KMS-11 (cell line): ENCODE data around the gene HES2.
"Not testable (repeated sequence)": the region's sequence is repeated elsewhere in the genome, so short reads cannot be mapped to it uniquely, and the experiment has no call there.

ENCODE experiments used
- H2AFZ ChIP-seq: fragments of 200-600 bp; sonication (generic); 2 replicates; pipeline ENCODE4 v1.6.1; 2016; ENCODE audit warnings: antibody characterized with exemption, mixed run types, low read depth
- H3K27ac ChIP-seq: fragments of 200-600 bp; sonication (generic); 2 replicates; pipeline ENCODE4 v1.6.1; 2016; ENCODE audit warnings: mild to moderate bottlenecking, mixed run types
- H3K27me3 ChIP-seq: fragments of 200-600 bp; sonication (generic); 2 replicates; pipeline ENCODE4 v1.6.1; 2017; ENCODE audit warnings: mild to moderate bottlenecking, low read depth, mixed run types, moderate library complexity; ENCODE audit not compliant: insufficient read depth
- H3K36me3 ChIP-seq: fragments of 200-600 bp; sonication (generic); 2 replicates; pipeline ENCODE4 v1.6.1; 2017; ENCODE audit warnings: mild to moderate bottlenecking, mixed run types; ENCODE audit not compliant: insufficient read depth
- H3K4me1 ChIP-seq: fragments of 200-600 bp; sonication (generic); 2 replicates; pipeline ENCODE4 v1.6.1; 2016; ENCODE audit warnings: mild to moderate bottlenecking, low read depth, mixed run types; ENCODE audit not compliant: poor library complexity, severe bottlenecking
- H3K4me2 ChIP-seq: fragments of 200-600 bp; sonication (generic); 2 replicates; pipeline ENCODE4 v1.7.0; 2016; ENCODE audit warnings: mild to moderate bottlenecking, mixed run types
- H3K4me3 ChIP-seq: fragments of 200-600 bp; sonication (generic); IDR thresholded peaks from 2 replicates; pipeline ENCODE4 v1.6.1; 2017; ENCODE audit warnings: low read depth, low read length, mixed read lengths; ENCODE audit not compliant: insufficient read depth
- H3K79me2 ChIP-seq: fragments of 200-600 bp; sonication (generic); 2 replicates; pipeline ENCODE4 v1.6.1; 2016; ENCODE audit warnings: low read depth, mixed run types; ENCODE audit not compliant: insufficient read depth
- H3K9ac ChIP-seq: fragments of 200-600 bp; sonication (generic); 2 replicates; pipeline ENCODE4 v1.6.1; 2016; ENCODE audit warnings: mild to moderate bottlenecking, mixed run types
- H4K20me1 ChIP-seq: fragments of 200-600 bp; sonication (generic); 2 replicates; pipeline ENCODE4 v1.6.1; 2016; ENCODE audit warnings: mild to moderate bottlenecking, mixed run types; ENCODE audit not compliant: insufficient read depth
- CTCF ChIP-seq: fragments of 200-600 bp; sonication (generic); conservative IDR thresholded peaks from 2 replicates; pipeline ENCODE4 v1.6.1; 2017; ENCODE audit warnings: low read depth, mild to moderate bottlenecking, antibody characterized with exemption, low read length, moderate library complexity, mixed read lengths

Gene HES2

GRCh38 chr1:6454856-6455751 is 35.4 kb upstream of the HES2 start:
- H3K27ac ChIP-seq = no peak overlapping the region
- no peak overlapping the region for H3K4me2 ChIP-seq
- no peaks in the 10 kb centered on the region for H3K4me1 ChIP-seq
- TF ChIP-seq CTCF = no peak
- no peaks in the 10 kb centered on the region for H3K79me2 ChIP-seq
- H3K4me3 ChIP-seq = no peak overlapping the region
- H3K36me3 ChIP-seq = no peaks in the 10 kb centered on the region
- H4K20me1 ChIP-seq = no peaks in the 10 kb centered on the region
- H3K9ac ChIP-seq = no peak overlapping the region
- peaks cover 74% of the 10 kb centered on the region for H3K27me3 ChIP-seq
- no peak overlapping the region for H2AFZ ChIP-seq

GRCh38 chr1:6453895-6454855 is 34.5 kb upstream of the HES2 start:
- not testable (repeated sequence) for H3K4me1 ChIP-seq, H3K9ac ChIP-seq, H3K4me2 ChIP-seq, H4K20me1 ChIP-seq, H3K79me2 ChIP-seq, H3K4me3 ChIP-seq, H3K27ac ChIP-seq, H2AFZ ChIP-seq, H3K36me3 ChIP-seq
- H3K27me3 ChIP-seq = peaks cover 77% of the 10 kb centered on the region

GRCh38 chr1:6450943-6451373 is 31.2 kb upstream of the HES2 start:
- H4K20me1 ChIP-seq = no peaks in the 10 kb centered on the region
- H3K27me3 ChIP-seq = peaks cover 76% of the 10 kb centered on the region
- H3K4me1 ChIP-seq = no peaks in the 10 kb centered on the region
- no peak for TF ChIP-seq CTCF
- H3K9ac ChIP-seq = no peak overlapping the region
- no peak overlapping the region for H3K4me2 ChIP-seq
- H3K27ac ChIP-seq = no peak overlapping the region
- H3K36me3 ChIP-seq = no peaks in the 10 kb centered on the region
- no peak overlapping the region for H3K4me3 ChIP-seq
- no peak overlapping the region for H2AFZ ChIP-seq
- no peaks in the 10 kb centered on the region for H3K79me2 ChIP-seq

- not testable (repeated sequence) for H3K79me2 ChIP-seq, H2AFZ ChIP-seq, H3K9ac ChIP-seq, H3K4me1 ChIP-seq, H3K4me3 ChIP-seq, H3K27ac ChIP-seq, H4K20me1 ChIP-seq, H3K4me2 ChIP-seq, H3K36me3 ChIP-seq
- H3K27me3 ChIP-seq = peaks cover 75% of the 10 kb centered on the region
Observed at GRCh38 chr1:6450486-6450885, 30.8 kb upstream of the HES2 start.

- TF ChIP-seq CTCF = no peak
- H4K20me1 ChIP-seq = no peaks in the 10 kb centered on the region
- peaks cover 75% of the 10 kb centered on the region for H3K27me3 ChIP-seq
- no peak overlapping the region for H3K4me2 ChIP-seq
- no peak overlapping the region for H3K9ac ChIP-seq
- no peaks in the 10 kb centered on the region for H3K79me2 ChIP-seq
- no peak overlapping the region for H2AFZ ChIP-seq
- no peaks in the 10 kb centered on the region for H3K4me1 ChIP-seq
- no peaks in the 10 kb centered on the region for H3K36me3 ChIP-seq
- H3K27ac ChIP-seq = no peak overlapping the region
- H3K4me3 ChIP-seq = no peak overlapping the region
Observed at GRCh38 chr1:6450005-6450450, 30.3 kb upstream of the HES2 start.
